ENCODE measurements around the gene MYOM3.
"Not testable (repeated sequence)": the region's sequence is repeated elsewhere in the genome, so short reads cannot be mapped to it uniquely, and the experiment has no call there.

Gene MYOM3

GRCh38 chr1:24022581-24023361, 89.2 kb downstream of the MYOM3 start:
- DNase-seq, result no peak

DNA sequence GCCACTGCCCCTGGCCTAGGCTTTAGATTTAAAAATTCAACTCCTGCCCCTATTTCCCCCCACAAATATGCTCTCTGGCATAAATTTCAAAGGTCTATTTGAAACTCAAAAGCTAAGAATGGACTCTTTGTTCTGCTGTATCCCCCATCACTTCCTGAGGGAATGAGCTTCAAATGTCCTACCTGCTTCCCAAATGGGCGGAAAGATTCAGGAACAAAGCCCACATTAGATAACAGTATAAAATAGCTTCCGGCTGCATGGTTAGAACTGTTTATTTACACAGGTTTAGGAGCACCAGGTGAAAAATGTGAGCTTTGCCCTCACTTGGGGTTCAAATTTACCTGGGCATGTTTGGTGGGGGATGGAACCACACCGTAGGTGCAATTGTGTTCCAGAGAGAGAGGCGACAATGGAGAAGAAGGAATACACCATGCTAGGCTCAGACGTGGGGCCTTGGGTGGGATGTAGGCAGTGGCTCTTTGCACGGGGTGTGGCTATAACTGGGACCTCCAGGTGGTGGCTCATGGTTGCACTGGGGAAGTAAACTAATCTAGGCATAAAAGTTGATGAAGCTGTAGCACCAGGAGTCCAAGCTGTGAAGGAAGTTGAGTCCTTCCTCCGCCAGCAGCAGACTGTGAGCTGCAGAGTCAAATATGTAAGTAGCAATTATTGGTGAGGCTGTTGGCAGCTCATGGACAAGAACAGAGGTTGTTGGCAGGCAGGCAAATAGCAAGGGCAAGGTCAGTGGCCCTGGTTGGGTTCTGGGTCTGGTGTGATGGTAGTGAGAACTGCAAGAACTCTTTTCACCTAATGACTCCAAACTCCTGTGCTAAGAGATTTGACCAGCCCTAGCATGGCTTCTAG, 90.3 kb downstream of the MYOM3 start:
- no peak for DNase-seq

GRCh38 chr1:24020470-24020869, 91.5 kb downstream of the MYOM3 start:
- no peak for DNase-seq

DNA sequence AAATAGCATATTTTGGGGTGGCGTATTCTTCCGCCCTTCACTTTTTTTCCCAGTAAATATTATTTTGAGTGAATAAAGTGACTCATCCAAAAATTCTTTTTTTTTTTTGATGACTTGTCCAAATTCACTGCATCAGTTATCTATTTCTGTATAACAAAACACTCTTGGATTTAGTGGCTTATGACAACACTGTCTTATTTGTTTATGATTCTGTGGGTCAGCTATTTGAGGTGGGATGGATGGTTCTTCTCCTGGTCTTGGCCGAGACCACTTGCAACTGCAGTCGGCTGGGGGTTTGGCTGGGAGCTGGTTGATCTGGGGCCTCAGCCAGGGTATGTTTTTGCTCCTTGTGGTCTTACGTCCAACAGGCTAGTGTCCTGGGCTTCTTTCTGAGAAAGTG, 91.9 kb downstream of the MYOM3 start:
- no peak for DNase-seq

DNA sequence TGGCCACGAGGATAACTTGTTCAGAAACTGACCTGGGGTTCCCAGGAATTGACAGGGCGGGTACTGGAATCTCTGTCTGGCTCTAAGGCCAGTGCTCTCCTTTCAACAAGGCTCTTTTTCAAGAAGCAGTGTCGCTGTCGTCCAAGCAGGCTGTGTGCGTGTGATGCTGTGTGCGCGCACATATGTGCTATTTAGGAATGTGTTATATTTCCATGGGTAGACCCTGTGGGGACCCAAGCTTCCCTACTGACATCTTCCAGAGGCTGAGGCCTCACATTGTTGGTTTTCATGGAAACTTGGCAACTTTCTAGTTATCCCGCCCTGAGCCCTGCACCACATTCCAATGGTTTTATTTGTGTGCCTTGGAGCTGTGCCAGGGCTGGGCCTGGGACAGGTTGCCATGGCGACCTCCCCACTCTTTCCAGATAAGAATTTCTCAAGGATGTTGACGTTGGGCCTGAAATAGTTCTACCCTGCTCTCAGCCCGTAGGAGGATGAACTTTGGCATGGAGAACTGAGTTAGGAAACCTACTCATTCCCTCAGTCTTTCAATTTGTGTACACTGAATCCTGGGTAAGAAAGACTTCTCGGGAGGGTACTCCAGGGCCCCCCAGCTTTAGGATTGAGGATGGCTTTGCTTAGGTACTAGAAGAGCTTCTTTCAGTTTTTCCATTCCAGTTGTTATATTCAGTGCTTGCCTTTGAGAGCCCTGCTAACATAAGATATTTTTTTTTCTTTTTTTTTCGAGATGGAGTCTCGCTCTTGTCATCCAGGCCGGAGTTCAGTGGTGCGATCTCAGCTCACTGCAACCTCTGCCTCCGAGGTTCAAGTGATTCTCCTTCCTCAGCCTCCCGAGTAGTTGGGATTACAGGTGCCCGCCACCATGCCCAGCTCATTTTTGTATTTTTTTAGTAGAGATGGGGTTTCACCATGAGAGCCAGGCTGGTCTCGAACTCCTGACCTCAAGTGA, 93.0 kb downstream of the MYOM3 start:
- no peak for DNase-seq

DNA sequence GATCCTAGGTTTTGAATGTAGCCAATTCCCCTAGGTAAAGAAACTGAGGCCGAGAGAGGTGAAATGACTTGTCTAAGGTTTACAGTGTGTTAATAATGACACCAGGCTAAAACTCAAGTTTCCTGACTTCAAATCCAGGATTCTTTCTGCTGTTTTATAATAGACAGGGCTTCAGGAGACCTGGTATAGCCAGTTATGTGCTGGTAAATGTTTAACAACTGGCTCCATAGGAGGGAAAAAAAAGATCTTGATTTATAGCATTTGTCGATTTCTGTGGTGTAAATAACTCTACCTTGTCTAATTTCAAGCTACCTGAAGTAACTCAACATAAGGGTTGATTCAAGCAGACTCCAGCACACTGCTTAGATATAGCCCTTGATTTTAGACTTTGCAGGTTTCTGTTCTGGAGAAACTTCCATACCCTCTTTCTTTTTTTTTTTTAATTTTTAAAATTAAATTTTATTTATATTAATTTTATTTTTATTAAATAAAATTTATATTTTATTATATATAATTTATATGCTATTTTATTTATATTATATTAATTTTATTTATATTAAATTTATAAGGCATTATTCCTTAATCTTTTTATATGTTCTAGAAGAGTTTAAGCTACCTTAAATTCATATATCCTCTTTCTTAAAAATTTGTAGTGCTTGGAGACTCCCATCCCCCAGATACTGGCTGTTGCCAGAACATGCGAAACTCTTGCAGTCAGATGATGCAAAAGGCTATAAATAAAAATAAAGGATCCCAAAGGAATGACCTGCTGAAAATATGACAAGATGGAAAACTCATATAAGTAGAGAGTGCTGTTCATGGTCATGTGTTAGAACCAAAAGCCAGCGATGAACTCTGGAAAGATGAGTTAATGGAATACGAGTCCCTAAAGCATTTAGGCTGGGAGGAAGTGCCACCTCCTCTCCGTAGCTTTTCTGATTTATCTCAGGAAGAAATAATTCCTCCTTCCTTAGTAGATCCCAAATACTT, 96.4 kb downstream of the MYOM3 start:
- no peak for DNase-seq

DNA sequence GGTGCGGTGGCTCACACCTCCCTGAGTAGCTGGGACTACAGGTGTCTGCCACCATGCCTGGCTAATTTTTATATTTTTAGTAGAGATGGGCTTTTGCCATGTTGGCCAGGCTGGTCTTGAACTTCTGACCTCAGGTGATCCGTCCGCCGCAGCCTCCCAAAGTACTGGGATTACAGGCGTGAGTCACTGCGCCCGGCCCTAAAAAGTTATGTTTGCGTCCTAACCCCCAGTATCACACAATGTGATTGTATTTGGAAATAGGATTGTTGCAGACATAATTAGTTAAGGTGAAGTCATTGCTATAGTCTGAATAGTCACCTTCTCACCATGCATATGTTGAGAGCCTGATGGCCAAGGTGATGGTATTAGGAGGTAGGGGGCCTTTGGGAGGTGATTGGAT, 99.1 kb downstream of the MYOM3 start:
- DNase-seq, result not testable (repeated sequence)

DNA sequence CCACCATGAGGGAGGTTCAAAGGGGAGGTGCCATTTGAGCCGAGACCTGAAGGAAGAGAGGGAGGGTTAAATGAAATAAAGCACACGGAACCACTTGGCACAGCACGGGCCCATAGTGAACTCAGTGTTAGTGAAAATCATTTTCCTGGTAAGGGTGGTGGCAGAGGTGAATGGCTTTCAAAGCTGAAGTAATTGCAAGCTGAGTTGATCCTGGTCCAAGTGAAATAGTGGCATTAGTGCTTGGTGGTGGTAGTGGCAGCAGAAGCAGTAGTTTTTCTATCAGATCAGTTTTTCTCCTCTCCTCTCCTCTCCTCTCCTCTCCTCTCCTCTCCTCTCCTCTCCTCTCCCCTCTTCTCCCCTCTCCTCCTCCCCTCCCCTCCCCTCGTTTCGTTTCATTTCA, 101.3 kb downstream of the MYOM3 start:
- no peak for DNase-seq

DNA sequence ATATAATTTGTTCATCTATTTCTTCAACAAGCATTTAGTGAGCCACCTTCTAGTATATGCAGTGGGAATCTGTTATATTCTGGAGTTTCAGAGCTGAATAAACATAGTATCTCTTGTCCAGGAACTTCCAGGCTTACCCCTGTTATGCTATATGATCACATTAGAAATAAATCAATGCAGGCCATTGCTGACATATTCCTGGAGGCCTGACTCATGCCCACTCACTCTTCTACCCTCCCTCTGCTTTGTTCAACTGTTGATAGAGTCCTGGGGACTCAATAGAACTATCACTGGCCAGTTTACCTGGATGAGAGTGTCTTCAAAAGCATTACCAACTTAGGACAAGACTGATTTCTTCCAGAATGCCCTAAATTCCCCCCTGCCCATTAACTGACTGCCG, 102.5 kb downstream of the MYOM3 start:
- DNase-seq, result no peak

GRCh38 chr1:24008574-24009184, 103.3 kb downstream of the MYOM3 start:
- not testable (repeated sequence) for DNase-seq

GRCh38 chr1:24007079-24007478, 104.9 kb downstream of the MYOM3 start:
- no peak for DNase-seq

All from CD4-positive, alpha-beta T cell treated with Interferon gamma for 1 hour (primary cell).